Activated CD4-positive, alpha-beta T cell treated with anti-CD3 and anti-CD28 coated beads, Interleukin-2, amount 10 ng/mL, durations not matched to agents 7 days and 5 days (primary cell): ENCODE data around the gene SLCO1A2. TPM values are rescaled to one million over a fixed set of nuclear protein-coding genes. Genes with fewer than 3 reads are reported as not detected.
"Not testable (repeated sequence)": the region's sequence is repeated elsewhere in the genome, so short reads cannot be mapped to it uniquely, and the experiment has no call there.

Source experiments
- CTCF ChIA-PET: fragments of 350-600 bp; sonication (Branson Sonifier 250); formaldehyde crosslinking; loops from one replicate; lab custom pipeline; 2021; ENCODE audit warnings: antibody characterized with exemption; lab: Charles Lee
- POLR2A ChIA-PET: fragments of 350-600 bp; sonication (Branson Sonifier 250); formaldehyde crosslinking; loops from one replicate; lab custom pipeline; 2021; ENCODE audit warnings: antibody characterized with exemption; lab: Charles Lee
- DNase-seq: peaks from one replicate; pipeline ENCODE4 v3.0.0-alpha.2; 2020
- H3K27ac Mint-ChIP-seq: one replicate; pipeline ENCODE4 v1.8.0; 2021; ENCODE audit warnings: mild to moderate bottlenecking, moderate library complexity, mixed read lengths
- H3K27me3 Mint-ChIP-seq: one replicate; pipeline ENCODE4 v1.8.0; 2021; ENCODE audit warnings: mixed read lengths
- H3K36me3 Mint-ChIP-seq: one replicate; pipeline ENCODE4 v1.8.0; 2021; ENCODE audit warnings: low read depth, mixed read lengths
- H3K4me1 Mint-ChIP-seq: one replicate; pipeline ENCODE4 v1.8.0; 2021; ENCODE audit warnings: mixed read lengths
- H3K4me3 Mint-ChIP-seq: one replicate; pipeline ENCODE4 v1.8.0; 2021; ENCODE audit warnings: mild to moderate bottlenecking, moderate library complexity, mixed read lengths
- H3K9me3 Mint-ChIP-seq: one replicate; pipeline ENCODE4 v1.8.0; 2021; ENCODE audit warnings: mixed read lengths
- total RNA-seq, 2 experiments: library from RNA; stranded (reverse); gene quantifications; one replicate each; pipeline ENCODE4 v1.2.3, GENCODE V29; 2021

SLCO1A2 gene
- total RNA-seq, result not detected

- DNase-seq, result no peak
- Mint-ChIP-seq H3K27me3 (peaks cover 6% of the 10 kb centered on the region), H3K36me3 (no peaks in the 10 kb centered on the region), H3K4me3 (no peak within 1 kb of the TSS), H3K27ac (no peak within 1 kb of the TSS), H3K9me3 (peaks cover 11% of the 10 kb centered on the region), H3K4me1 (no peaks in the 10 kb centered on the region)
- POLR2A ChIA-PET, result no interaction called here
- CTCF ChIA-PET, result interaction anchor here (0.6 kb wide), 1 partner anchor 37 kb away, joined by 3 read pairs; no protein-coding TSS in a partner anchor
Measured at GRCh38 chr12:21334771-21335325, at the start of gene SLCO1A2. Gene SLCO1A2 (minus strand): TSS chr12:21334917. CDS start chr12:21334647, 270 bp downstream.

- Mint-ChIP-seq H3K27me3 (peaks cover 2% of the 10 kb centered on the region), H3K27ac (no peak overlapping the region), H3K9me3 (no peaks in the 10 kb centered on the region), H3K4me1 (no peaks in the 10 kb centered on the region), H3K36me3 (no peaks in the 10 kb centered on the region), H3K4me3 (no peak overlapping the region)
- ChIA-PET CTCF (no interaction called here), POLR2A (no interaction called here)
- no peak for DNase-seq
Measured at GRCh38 chr12:21384261-21384660, 49.5 kb upstream of the SLCO1A2 start.

GRCh38 chr12:21381320-21381719, 46.6 kb upstream of the SLCO1A2 start:
- H3K27ac Mint-ChIP-seq, POLR2A ChIA-PET, H3K4me1 Mint-ChIP-seq, H3K36me3 Mint-ChIP-seq, H3K4me3 Mint-ChIP-seq, H3K9me3 Mint-ChIP-seq, CTCF ChIA-PET, DNase-seq: not testable (repeated sequence)
- H3K27me3 Mint-ChIP-seq, result peaks cover 10% of the 10 kb centered on the region

- no peaks in the 10 kb centered on the region for H3K9me3 Mint-ChIP-seq
- no peaks in the 10 kb centered on the region for H3K36me3 Mint-ChIP-seq
- POLR2A ChIA-PET, result no interaction called here
- no peak overlapping the region for H3K4me3 Mint-ChIP-seq
- H3K27me3 Mint-ChIP-seq, result peaks cover 14% of the 10 kb centered on the region
- no peaks in the 10 kb centered on the region for H3K4me1 Mint-ChIP-seq
- no peak overlapping the region for H3K27ac Mint-ChIP-seq
- DNase-seq, result no peak
- CTCF ChIA-PET, result no interaction called here
Measured at GRCh38 chr12:21379218-21379617, 44.5 kb upstream of the SLCO1A2 start.

GRCh38 chr12:21372602-21373001, 37.9 kb upstream of the SLCO1A2 start, which contains the start of gene IAPP:
Gene IAPP (plus strand): TSS chr12:21372902. CDS start chr12:21373352, 450 bp downstream.
- POLR2A ChIA-PET, result no interaction called here
- no peaks in the 10 kb centered on the region for H3K9me3 Mint-ChIP-seq
- no peaks in the 10 kb centered on the region for H3K36me3 Mint-ChIP-seq
- peaks cover 16% of the 10 kb centered on the region for H3K27me3 Mint-ChIP-seq
- H3K4me3 Mint-ChIP-seq, result no peak within 1 kb of the TSS
- DNase-seq, result no peak
- H3K27ac Mint-ChIP-seq, result no peak within 1 kb of the TSS
- H3K4me1 Mint-ChIP-seq, result no peaks in the 10 kb centered on the region
- CTCF ChIA-PET, result interaction anchor here (0.7 kb wide), 1 partner anchor 37 kb away, joined by 3 read pairs; no protein-coding TSS in a partner anchor

- DNase-seq, result no peak
- Mint-ChIP-seq H3K27ac (no peak overlapping the region), H3K4me1 (no peaks in the 10 kb centered on the region), H3K36me3 (no peaks in the 10 kb centered on the region), H3K9me3 (peaks cover 2% of the 10 kb centered on the region), H3K4me3 (no peak overlapping the region), H3K27me3 (peaks cover 11% of the 10 kb centered on the region)
- CTCF ChIA-PET, result interaction anchor here (0.6 kb wide), 1 partner anchor 95 kb away, joined by 3 read pairs; no protein-coding TSS in a partner anchor
- POLR2A ChIA-PET, result no interaction called here
Measured at GRCh38 chr12:21370845-21371449, 36.2 kb upstream of the SLCO1A2 start.

- POLR2A ChIA-PET, result no interaction called here
- CTCF ChIA-PET, result interaction anchor here (0.5 kb wide), 1 partner anchor 209 kb away, joined by 3 read pairs; no protein-coding TSS in a partner anchor
- H3K27me3 Mint-ChIP-seq, result peaks cover 6% of the 10 kb centered on the region
Measured at GRCh38 chr12:21369141-21369980, 34.6 kb upstream of the SLCO1A2 start.

GRCh38 chr12:21360632-21361031, 25.9 kb upstream of the SLCO1A2 start:
- H3K4me1 Mint-ChIP-seq, H3K4me3 Mint-ChIP-seq, H3K27ac Mint-ChIP-seq, H3K9me3 Mint-ChIP-seq, H3K27me3 Mint-ChIP-seq, H3K36me3 Mint-ChIP-seq, DNase-seq, POLR2A ChIA-PET, CTCF ChIA-PET: not testable (repeated sequence)

More at GRCh38 chr12:21369141-21369980, 34.6 kb upstream of the SLCO1A2 start:
- no peaks in the 10 kb centered on the region for H3K4me1 Mint-ChIP-seq
- no peak overlapping the region for H3K4me3 Mint-ChIP-seq
- no peak for DNase-seq
- H3K36me3 Mint-ChIP-seq, result no peaks in the 10 kb centered on the region
- H3K27ac Mint-ChIP-seq, result no peak overlapping the region
- peaks cover 4% of the 10 kb centered on the region for H3K9me3 Mint-ChIP-seq

GRCh38 chr12:21354641-21355040, 19.9 kb upstream of the SLCO1A2 start:
- H3K27me3 Mint-ChIP-seq, result peaks cover 13% of the 10 kb centered on the region
- ChIA-PET POLR2A (no interaction called here), CTCF (no interaction called here)
- no peaks in the 10 kb centered on the region for H3K4me1 Mint-ChIP-seq
- H3K36me3 Mint-ChIP-seq, result no peaks in the 10 kb centered on the region
- no peak for DNase-seq
- no peak overlapping the region for H3K27ac Mint-ChIP-seq
- H3K4me3 Mint-ChIP-seq, result no peak overlapping the region
- no peaks in the 10 kb centered on the region for H3K9me3 Mint-ChIP-seq

- peaks cover 13% of the 10 kb centered on the region for H3K27me3 Mint-ChIP-seq
- no peak overlapping the region for H3K4me3 Mint-ChIP-seq
- no peak for DNase-seq
- no peaks in the 10 kb centered on the region for H3K4me1 Mint-ChIP-seq
- no peaks in the 10 kb centered on the region for H3K36me3 Mint-ChIP-seq
- POLR2A ChIA-PET, result no interaction called here
- CTCF ChIA-PET, result interaction anchor here (0.6 kb wide), 1 partner anchor 33 kb away, joined by 5 read pairs; no protein-coding TSS in a partner anchor
- no peaks in the 10 kb centered on the region for H3K9me3 Mint-ChIP-seq
- H3K27ac Mint-ChIP-seq, result no peak overlapping the region
Measured at GRCh38 chr12:21353948-21354347, 19.2 kb upstream of the SLCO1A2 start.

- no peaks in the 10 kb centered on the region for H3K9me3 Mint-ChIP-seq
- DNase-seq, result no peak
- no peak overlapping the region for H3K4me3 Mint-ChIP-seq
- CTCF ChIA-PET, result interaction anchor here (0.6 kb wide), 1 partner anchor 32 kb away, joined by 5 read pairs; no protein-coding TSS in a partner anchor
- no peaks in the 10 kb centered on the region for H3K4me1 Mint-ChIP-seq
- peaks cover 13% of the 10 kb centered on the region for H3K27me3 Mint-ChIP-seq
- no peak overlapping the region for H3K27ac Mint-ChIP-seq
- POLR2A ChIA-PET, result no interaction called here
- no peaks in the 10 kb centered on the region for H3K36me3 Mint-ChIP-seq
Measured at GRCh38 chr12:21353487-21353886, 18.8 kb upstream of the SLCO1A2 start.

- Mint-ChIP-seq H3K4me3 (no peak overlapping the region), H3K27me3 (peaks cover 13% of the 10 kb centered on the region), H3K9me3 (no peaks in the 10 kb centered on the region), H3K36me3 (no peaks in the 10 kb centered on the region), H3K27ac (no peak overlapping the region), H3K4me1 (no peaks in the 10 kb centered on the region)
- ChIA-PET CTCF (interaction anchor here (0.6 kb wide), 1 partner anchor 1455 kb away, joined by 3 read pairs; no protein-coding TSS in a partner anchor), POLR2A (no interaction called here)
- DNase-seq, result no peak
Measured at GRCh38 chr12:21350975-21351374, 16.3 kb upstream of the SLCO1A2 start.
